ENCODE data around the gene CRISPLD2. TPM values are rescaled to one million over a fixed set of nuclear protein-coding genes. Genes with fewer than 3 reads are reported as not detected.
"Not testable (repeated sequence)": the region's sequence is repeated elsewhere in the genome, so short reads cannot be mapped to it uniquely, and the experiment has no call there.

The CRISPLD2 gene
- total RNA-seq, 4 donors from 2014 or later, result 99.9 to 450 (median 407) TPM

GRCh38 chr16:84827131-84827574 is 7.4 kb downstream of the CRISPLD2 start:
- no peak for TF ChIP-seq CTCF (IDR thresholded peaks at IDR 0.05)
- ATAC-seq (ENCODE audit: low FRiP score) (no peak), DNase-seq (ENCODE audit: low spot score) (no peak)

DNA sequence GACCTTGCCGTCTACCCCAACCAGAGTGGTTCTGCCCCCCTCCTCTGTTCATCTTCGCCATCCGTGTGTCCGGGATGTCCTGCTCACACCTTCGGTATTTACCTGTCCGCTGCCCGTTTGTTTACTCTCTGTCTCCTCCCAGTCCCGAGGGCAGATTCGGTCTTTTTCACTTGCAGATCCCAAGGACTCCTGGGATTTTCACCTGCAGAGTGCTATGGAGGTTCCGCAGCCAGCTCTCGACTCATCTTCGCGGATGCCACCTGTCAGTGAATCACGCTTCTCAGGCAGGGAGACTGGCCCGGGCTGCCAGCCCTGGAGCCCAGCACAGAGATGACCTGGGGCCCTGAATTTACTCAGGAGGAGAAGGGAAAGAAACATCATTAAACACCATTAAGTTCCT is 8.1 kb downstream of the CRISPLD2 start:
- DNase-seq (ENCODE audit: low spot score) (no peak), ATAC-seq (ENCODE audit: low FRiP score) (no peak)
- no peak for TF ChIP-seq CTCF (IDR thresholded peaks at IDR 0.05)

DNA sequence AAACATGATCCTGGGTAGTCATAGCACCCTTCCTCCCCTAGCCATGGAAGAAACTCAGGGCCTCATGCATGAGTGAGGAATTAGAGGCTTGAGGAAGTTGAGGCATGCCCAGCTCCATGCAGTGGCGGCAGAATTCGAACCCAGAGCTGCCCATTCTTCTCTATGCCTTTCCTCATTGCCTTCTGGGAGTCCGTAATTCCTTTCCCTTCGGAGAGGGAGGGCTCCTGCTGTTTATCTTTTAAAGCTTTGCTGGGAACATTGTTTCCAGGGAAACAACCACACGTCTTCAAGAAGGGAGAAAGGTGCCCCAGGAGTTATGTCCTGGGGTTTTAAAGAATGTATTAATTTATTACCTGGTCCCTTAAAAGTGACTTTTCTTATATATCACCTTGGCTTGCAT is 8.5 kb downstream of the CRISPLD2 start:
- ATAC-seq (ENCODE audit: low FRiP score), result no peak
- DNase-seq (ENCODE audit: low spot score), result no peak
- no peak for TF ChIP-seq CTCF (IDR thresholded peaks at IDR 0.05)

DNA sequence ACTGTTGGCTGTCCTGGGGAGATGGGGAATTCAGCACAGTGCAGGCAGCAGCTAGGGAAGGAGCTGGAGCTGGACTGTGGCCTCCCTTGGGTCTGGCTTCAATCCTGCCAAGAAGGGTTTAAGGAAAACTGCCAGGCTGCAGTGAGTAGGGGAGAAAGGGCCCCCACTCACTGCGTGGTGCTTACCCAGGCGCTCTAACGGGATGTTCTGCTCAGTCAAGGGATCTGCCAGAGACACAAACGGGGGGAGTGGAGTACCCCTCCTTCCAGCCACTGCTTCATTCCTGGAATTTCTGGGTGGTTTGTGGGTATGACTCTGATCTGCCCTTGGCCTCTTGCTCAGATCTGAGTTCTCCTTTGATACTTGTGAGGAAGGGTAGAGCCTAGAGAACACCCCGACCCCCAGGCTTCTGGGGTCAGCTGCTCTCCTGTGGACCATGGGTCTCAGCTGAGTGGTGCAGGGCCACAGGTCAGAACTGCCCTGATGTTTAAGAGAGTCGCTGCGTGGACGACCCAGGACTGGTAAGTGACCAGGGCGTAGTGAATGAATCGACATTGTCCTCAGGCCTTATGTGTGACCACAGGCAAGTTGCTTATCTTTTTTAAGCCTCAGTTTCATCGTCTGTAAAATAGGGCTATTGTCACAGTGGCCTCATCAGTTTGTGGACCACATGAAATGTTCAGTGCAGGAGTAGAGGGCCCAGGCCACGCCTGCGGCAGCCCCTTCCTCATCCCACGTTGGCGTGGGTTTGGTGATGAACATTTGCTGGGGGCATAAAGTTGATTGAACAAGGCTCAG is 9.6 kb downstream of the CRISPLD2 start:
- TF ChIP-seq CTCF (IDR thresholded peaks at IDR 0.05), result no peak
- ATAC-seq (ENCODE audit: low FRiP score) (peak; percentile 34), DNase-seq (ENCODE audit: low spot score) (no peak)

DNA sequence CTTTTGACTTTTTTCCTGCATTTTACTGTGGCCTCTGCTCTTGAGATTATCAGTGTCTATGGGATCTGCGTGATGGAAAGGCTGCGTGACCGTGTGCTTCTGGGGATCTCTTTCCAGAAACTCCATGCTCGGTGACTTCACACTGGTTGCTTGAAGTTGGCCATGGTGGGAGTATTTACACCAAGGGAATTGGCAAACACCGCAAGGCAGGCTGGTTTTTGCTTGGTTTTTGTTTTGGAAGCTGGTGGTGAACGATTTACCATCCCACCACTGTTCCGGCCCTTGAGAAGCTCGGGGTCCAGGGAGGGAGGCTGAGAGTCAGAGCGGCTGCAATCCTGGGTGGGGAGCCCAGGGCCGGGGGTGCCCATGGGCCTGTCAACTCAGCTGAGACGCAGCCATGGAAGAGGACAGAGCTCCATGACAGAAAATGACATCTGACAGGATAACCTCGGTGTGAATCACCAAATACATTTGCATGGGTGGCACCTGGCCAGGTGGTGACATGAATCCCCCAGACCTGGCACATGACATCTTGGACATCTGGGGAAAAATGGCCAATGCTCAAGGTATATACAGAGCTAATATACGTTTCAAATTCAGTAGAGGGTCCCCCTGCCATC is 11.1 kb downstream of the CRISPLD2 start:
- no peak for TF ChIP-seq CTCF (IDR thresholded peaks at IDR 0.05)
- DNase-seq (ENCODE audit: low spot score) (no peak), ATAC-seq (ENCODE audit: low FRiP score) (no peak)

DNA sequence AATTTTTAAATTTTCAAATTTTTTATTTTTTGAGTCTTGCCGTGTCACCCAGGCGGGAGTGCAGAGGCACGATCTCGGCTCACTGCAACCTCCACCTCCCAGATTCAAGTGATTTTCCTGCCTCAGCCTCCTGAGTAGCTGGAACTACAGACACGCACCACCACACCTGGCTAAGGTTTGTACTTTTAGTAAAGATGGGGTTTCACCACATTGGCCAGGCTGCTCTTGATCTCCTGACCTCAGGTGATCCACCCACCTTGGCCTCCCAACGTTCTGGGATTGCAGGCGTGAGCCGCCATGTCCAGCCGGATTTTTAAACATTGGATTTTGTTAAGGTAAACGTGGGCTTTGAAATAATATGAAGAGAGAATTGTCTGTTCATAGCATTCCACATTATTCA is 11.9 kb downstream of the CRISPLD2 start:
- not testable (repeated sequence) for ATAC-seq (ENCODE audit: low FRiP score); DNase-seq (ENCODE audit: low spot score)

- TF ChIP-seq CTCF (IDR thresholded peaks at IDR 0.05), result no peak
- peak; percentile 80 for ATAC-seq (ENCODE audit: low FRiP score)
- peak; percentile 70 for DNase-seq (ENCODE audit: low spot score)
Measured at GRCh38 chr16:84832488-84833143, 12.8 kb downstream of the CRISPLD2 start.
